Measurements from ENCODE around the gene DYRK4. TPM values are rescaled to one million over a fixed set of nuclear protein-coding genes. Genes with fewer than 3 reads are reported as not detected.

The DYRK4 gene
- total and polyA plus RNA-seq, 2 of the 8 experiments (the other 6 are each of a cell fraction or from before 2014, with no cell fraction given), result 10.5 to 11.4 TPM

DNA sequence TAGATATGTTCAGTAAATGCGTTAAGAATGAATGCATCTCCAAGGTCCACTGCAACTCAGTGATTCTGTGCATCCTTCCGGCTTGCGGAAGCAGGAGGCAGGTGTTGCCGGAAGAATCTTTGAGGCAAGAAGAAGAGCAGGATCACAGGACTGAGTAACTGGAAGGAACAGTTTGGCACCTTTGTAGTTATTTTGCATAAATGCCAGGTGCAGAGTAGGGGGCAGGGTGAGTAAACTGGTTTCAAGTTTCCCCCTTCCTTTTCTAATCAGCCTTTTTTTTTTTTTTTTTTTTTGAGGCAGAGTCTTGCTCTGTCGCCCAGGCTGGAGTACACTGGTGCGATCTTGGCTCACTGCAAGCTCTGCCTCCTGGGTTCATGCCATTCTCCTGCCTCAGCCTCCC is 22.3 kb downstream of the DYRK4 start:
- no peak overlapping the region for H3K56ac ChIP-seq (replicated peaks; ENCODE audit: insufficient read length, low read depth, low read length)
- H4K5ac ChIP-seq (ENCODE audit: insufficient read length, low read depth, low read length), result no peak overlapping the region
- FAIRE-seq (no peak), DNase-seq (ENCODE audit: low read depth in 1 of 2, low spot score in 2 of 2) (peak in 1 of 2 experiments; percentile 34)
- no peaks in the 10 kb centered on the region; a peak in 1 of 7 replicates for H3K27me3 ChIP-seq (replicated peaks in 1 of 4; ENCODE audit: control insufficient read depth in 3 of 4, extremely low read depth in 1 of 4, insufficient read depth in 3 of 4, low read length in 3 of 4)
- H2AK5ac ChIP-seq (ENCODE audit: low read depth, low read length), result no peak overlapping the region
- no peak overlapping the region for H3K14ac ChIP-seq (ENCODE audit: insufficient read length)
- no peak overlapping the region for H2AFZ ChIP-seq (ENCODE audit: low read length)
- POLR2A ChIA-PET (ENCODE audit: partially characterized antibody), result no interaction called here
- peak overlapping the region in 1 of 4 experiments; percentile 3; a peak in 1 of 8 replicates for H3K4me3 ChIP-seq (ENCODE audit: extremely low read depth in 1 of 4, insufficient read depth in 2 of 4, low read depth in 3 of 4, low read length in 4 of 4)
- no peaks in the 10 kb centered on the region for H3K79me1 ChIP-seq (ENCODE audit: low read depth, low read length)
- 0 out of 2 replicates have a peak, but pooled peaks have one; percentile 81 for TF ChIP-seq TCF12 (IDR thresholded peaks at IDR 0.05; ENCODE audit: low read depth, low read length)
- TF ChIP-seq SP1 (IDR thresholded peaks at IDR 0.05; ENCODE audit: low read depth, low read length), result 0 out of 2 replicates have a peak, but pooled peaks have one; percentile 31
- TF ChIP-seq HDAC2 (IDR thresholded peaks at IDR 0.05; ENCODE audit: borderline replicate concordance in 1 of 2, low read depth in 2 of 2, low read length in 2 of 2), result no peak
- H3K23ac ChIP-seq (ENCODE audit: insufficient read length), result no peak overlapping the region
- H4K8ac ChIP-seq (ENCODE audit: extremely low read depth, insufficient read depth, low read length), result no peak overlapping the region
- no peak overlapping the region for H3K27ac ChIP-seq (ENCODE audit: low read depth, low read length)
- H3K36me3 ChIP-seq (ENCODE audit: control insufficient read depth in 2 of 4, insufficient read depth in 4 of 4, low read length in 3 of 4), result no peaks in the 10 kb centered on the region
- peaks cover 0 to 10% (median 2%) of the 10 kb centered on the region in 4 experiments; a peak in 3 of 7 replicates for H3K4me1 ChIP-seq (replicated peaks in 1 of 4; ENCODE audit: control insufficient read depth in 3 of 4, insufficient read depth in 4 of 4, low read length in 3 of 4)
- CTCF ChIA-PET (ENCODE audit: partially characterized antibody), result interaction anchor here (1.3 to 3.9 kb wide), 2 partner anchors 10 to 20 kb away, joined by 3 to 13 read pairs; no protein-coding TSS in a partner anchor
- no peak overlapping the region for H4K91ac ChIP-seq (replicated peaks; ENCODE audit: insufficient read length, low read length)
- H3K4ac ChIP-seq (replicated peaks; ENCODE audit: insufficient read length, low read depth, low read length), result no peak overlapping the region
- no peaks in the 10 kb centered on the region for H3K79me2 ChIP-seq (ENCODE audit: control insufficient read depth in 1 of 2, insufficient read depth in 2 of 2, low read length in 2 of 2)
- H3K9me3 ChIP-seq (ENCODE audit: insufficient read depth in 2 of 2, low read depth in 1 of 2, low read length in 1 of 2), result no peaks in the 10 kb centered on the region
- 93% methylated on average over 4 of the region's 6 CpGs; no CpG with 5 or more reads in 1 of the 2 experiments for WGBS, 2 experiments (ENCODE audit: extremely low coverage in 1 of 2, insufficient coverage in 1 of 2, insufficient read length in 1 of 2, insufficient replicate concordance in 2 of 2, low coverage in 1 of 2, low lambda C conversion rate in 2 of 2, missing lambda C conversion rate in 1 of 2)
- H3K23me2 ChIP-seq (ENCODE audit: low read depth, low read length), result no peaks in the 10 kb centered on the region
- 0 out of 2 replicates have a peak overlapping the region, but pooled peaks have one; percentile 3 for H2BK20ac ChIP-seq (ENCODE audit: low read length)
- H3K18ac ChIP-seq (ENCODE audit: extremely low read depth, low read length), result no peak overlapping the region
- no peak overlapping the region for H2BK120ac ChIP-seq (replicated peaks; ENCODE audit: low read depth, low read length)
- H3K9ac ChIP-seq (replicated peaks in 1 of 4; ENCODE audit: extremely low read depth in 1 of 4, low read depth in 3 of 4, low read length in 3 of 4), result no peak overlapping the region
- no peaks in the 10 kb centered on the region for H4K20me1 ChIP-seq (replicated peaks in 1 of 2; ENCODE audit: control insufficient read depth in 1 of 2, insufficient read depth in 2 of 2, low read length in 2 of 2)
- no peak overlapping the region for H3K4me2 ChIP-seq (ENCODE audit: insufficient read depth in 1 of 2, low read depth in 2 of 2, low read length in 2 of 2)
- H2BK15ac ChIP-seq (ENCODE audit: low read length), result no peak overlapping the region
- H2BK5ac ChIP-seq (ENCODE audit: low read depth, low read length), result no peak overlapping the region
- H2BK12ac ChIP-seq (ENCODE audit: low read depth, low read length), result no peak overlapping the region

Measured in H1 (cell line).